ENCODE measurements around the gene MPP2.
A peak's percentile ranks its signal among the peaks of the same experiment; 100 is the strongest.
"Not testable (repeated sequence)": the region's sequence is repeated elsewhere in the genome, so short reads cannot be mapped to it uniquely, and the experiment has no call there.

The MPP2 gene

DNA sequence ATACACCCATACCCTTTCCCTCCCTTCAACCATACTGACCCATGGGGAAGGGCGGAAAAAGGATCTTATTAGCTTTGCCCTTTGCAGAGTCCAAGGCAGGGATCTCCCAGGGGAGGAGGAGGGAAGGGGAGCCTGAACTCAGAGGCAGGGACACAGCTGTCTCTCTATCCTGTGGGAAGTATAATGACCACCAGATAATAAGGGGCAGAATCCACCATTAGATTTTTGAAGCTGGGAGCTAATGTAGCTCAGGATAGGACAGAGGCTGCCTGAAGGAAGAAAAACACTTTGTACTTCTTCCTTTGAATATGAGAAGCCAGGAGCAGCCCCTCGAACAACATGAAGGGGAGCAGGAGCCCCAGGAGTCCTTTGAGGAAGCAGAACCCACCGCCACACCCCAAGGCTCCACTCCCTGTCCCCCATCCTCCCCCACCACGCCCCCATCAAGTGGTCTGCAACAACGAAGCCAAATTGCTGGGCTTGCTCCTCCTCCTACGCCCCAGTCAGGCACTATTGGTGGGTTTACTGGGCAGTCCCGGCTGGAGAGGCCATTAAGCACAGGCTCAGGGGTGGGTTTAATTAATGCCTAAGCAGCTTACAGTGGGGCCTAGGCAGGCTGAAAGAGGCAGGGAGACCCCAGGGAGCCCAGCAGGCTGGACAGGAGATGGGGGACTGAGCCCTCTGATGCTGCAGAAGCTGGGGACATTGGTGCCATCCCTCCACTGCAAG lies 5.3 kb downstream of the MPP2 start:
- no peak for DNase-seq (ENCODE audit: low read depth, low spot score)

- no peak for DNase-seq (ENCODE audit: low read depth, low spot score)
These were observed 6.2 kb downstream of the MPP2 start for GRCh38 chr17:43900858-43901754.

GRCh38 chr17:43900183-43900857 lies 7.0 kb downstream of the MPP2 start:
- DNase-seq (ENCODE audit: low read depth, low spot score), result peak; percentile 65

DNA sequence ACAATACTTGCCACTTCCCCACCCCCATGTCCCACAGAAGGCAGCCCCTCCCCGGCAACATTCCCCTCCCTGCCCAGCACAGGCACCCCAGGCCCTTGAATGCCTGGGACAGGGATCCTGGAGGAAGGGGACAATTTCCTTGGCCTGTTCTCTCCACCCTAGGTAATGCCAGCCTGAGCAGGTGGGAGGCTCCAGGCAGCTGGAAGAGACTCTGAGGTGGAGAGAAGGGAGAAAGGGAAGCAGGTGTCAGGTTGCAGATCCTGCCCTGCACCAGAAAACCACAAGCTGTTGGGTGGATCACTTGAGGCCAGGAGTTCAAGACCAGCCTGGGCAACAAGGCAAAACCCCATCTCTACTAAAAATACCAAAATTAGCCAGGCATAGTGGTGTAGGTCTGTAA lies 8.9 kb downstream of the MPP2 start:
- no peak for DNase-seq (ENCODE audit: low read depth, low spot score)

DNA sequence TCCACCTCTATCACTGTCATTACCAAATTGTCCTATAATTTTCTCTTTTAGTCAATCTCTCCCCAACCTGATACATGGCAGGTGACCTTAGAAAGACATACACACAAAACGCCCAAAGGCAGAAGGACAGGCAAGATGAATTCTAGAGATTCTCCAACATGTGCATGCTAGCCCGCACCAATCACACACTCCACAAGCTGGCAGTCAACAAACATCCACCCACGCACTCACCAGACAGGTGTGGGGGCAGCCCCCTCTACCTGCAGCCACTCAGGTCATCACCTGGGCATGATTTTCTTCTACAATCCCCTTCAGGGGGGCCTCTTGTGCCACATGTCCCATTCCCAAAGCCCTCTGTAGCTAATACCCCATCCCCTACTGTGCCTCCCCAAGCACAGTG lies 9.5 kb downstream of the MPP2 start:
- DNase-seq (ENCODE audit: low read depth, low spot score), result no peak

GRCh38 chr17:43894494-43894893 lies 12.8 kb downstream of the MPP2 start:
- not testable (repeated sequence) for DNase-seq (ENCODE audit: low read depth, low spot score)

GRCh38 chr17:43892647-43892952 lies 14.7 kb downstream of the MPP2 start:
- DNase-seq (ENCODE audit: low read depth, low spot score), result no peak

GRCh38 chr17:43891851-43892646 lies 15.3 kb downstream of the MPP2 start:
- DNase-seq (ENCODE audit: low read depth, low spot score), result no peak

GRCh38 chr17:43890240-43890639 lies 17.1 kb downstream of the MPP2 start:
- no peak for DNase-seq (ENCODE audit: low read depth, low spot score)

DNA sequence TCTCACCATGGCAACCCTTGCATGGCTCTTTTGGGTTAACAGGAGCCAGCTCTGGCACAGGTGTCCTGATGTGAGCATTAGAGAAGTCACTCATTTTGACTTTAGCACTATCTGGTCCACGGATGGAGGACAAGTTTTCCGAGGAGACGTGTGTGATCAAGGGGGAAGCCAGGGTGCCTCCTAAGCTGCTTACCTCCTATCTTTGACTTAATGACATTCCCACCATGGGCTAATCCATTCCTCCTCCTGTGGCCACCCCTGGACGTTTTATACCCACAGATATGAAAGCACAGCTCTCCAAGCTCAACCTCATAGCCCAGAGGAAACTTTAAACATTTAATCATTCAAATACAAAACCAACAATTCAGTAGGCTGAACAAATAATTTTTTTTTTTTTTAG lies 18.8 kb downstream of the MPP2 start:
- no peak for DNase-seq (ENCODE audit: low read depth, low spot score)

GRCh38 chr17:43882761-43883415 lies 24.4 kb downstream of the MPP2 start:
- no peak for DNase-seq (ENCODE audit: low read depth, low spot score)

DNA sequence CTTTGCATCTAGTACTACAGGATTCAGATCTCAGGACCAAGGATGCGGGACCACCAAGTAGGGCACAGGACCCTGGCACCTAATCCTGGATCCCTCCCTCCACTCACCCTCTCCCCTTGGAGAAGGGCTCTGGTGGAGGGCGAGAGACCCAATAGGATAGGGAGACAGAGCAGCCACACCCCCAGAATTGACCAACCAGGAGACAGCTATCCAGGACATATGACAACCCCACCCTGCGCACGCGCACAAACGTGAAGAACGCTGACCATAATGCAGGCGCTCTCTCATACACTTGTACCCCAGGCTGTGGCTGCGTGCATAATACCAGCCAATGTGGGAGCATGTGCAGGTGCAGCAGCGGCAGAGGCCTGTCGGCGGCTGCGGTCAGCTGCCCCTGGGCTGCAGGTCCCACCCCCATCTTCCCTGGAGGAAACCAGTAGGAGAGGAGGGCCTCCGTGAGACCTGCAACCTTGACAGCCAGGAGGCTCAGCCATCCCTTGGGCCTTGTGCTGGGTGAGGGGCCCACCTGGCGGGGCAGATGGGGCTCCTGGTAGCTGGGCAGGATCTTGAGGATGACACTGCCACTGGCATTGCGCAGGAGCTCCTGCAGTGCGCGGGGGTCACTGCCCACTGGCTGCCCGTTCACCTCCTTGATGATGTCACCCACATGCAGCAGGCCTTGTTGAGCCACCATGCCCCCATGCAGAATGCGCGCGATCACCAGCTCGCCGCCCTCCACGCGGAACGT lies 25.4 kb downstream of the MPP2 start:
- no peak for DNase-seq (ENCODE audit: low read depth, low spot score)

DNA sequence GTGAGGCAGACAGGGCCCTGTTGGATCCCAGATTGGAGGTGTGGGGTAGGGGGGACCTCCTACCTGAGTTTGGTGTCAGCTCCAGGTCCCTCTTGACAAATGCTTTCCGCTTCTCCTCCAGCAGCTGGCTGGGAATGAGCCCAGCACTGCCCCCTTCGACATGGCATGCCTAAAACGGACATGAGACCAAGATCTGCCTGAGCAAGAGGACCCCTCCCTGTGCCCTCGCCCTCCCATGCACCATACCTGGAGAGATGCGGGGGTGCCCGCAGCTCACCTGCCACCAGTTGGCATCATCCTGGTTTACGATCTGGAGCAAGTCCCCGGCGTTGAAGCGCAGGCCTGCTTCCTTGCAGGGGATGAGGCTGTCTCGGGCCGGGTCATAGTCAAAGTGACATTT lies 26.2 kb downstream of the MPP2 start:
- DNase-seq (ENCODE audit: low read depth, low spot score), result no peak

GRCh38 chr17:43880420-43880991 lies 26.8 kb downstream of the MPP2 start:
- DNase-seq (ENCODE audit: low read depth, low spot score), result peak; percentile 11

GRCh38 chr17:43879723-43880419 lies 27.5 kb downstream of the MPP2 start:
- DNase-seq (ENCODE audit: low read depth, low spot score), result no peak

DNA sequence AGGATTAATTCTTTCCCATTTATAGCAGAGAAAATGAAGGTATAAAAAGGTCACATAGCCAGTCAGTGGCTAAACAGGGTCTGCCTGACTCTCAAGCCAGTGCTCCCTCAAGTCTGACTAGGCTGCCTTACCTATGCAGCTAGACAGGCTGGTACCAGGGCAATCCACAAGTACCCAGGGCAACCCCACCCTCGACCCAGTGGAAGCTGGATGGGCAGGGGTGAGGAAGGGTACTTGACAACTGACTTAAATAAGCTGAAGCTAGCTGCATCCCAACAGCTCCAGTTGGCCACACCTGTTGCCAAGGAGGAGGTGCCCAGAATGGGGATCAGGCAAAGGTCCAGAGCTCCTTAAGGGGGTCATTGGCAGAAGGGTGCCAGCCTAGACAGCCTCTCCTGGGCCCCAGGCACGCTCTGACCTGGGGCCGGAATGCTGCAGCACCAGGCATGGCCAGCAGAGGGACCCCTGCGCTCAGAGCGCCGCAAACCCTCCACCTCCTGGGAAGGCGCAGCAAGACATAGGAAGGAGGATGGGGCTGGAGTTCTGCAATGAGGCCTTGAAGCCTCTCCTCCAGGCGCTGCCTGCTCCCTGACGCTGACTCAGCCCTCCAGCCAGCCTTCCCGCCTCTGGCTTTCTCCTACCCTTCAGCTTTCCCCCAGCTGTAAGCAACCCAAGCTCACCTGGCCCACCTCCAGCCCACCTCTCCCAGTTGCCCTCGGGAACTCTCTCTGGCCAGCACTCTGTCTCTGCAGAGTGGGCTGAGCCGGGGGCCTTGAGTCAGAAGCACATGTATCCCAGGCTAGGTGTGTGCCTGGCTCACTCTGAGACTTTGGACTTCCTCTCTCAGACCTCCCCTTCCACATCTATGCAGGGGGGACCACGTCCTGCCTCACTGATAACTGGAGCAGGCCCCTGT lies 28.8 kb downstream of the MPP2 start:
- DNase-seq (ENCODE audit: low read depth, low spot score), result peak; percentile 19

DNA sequence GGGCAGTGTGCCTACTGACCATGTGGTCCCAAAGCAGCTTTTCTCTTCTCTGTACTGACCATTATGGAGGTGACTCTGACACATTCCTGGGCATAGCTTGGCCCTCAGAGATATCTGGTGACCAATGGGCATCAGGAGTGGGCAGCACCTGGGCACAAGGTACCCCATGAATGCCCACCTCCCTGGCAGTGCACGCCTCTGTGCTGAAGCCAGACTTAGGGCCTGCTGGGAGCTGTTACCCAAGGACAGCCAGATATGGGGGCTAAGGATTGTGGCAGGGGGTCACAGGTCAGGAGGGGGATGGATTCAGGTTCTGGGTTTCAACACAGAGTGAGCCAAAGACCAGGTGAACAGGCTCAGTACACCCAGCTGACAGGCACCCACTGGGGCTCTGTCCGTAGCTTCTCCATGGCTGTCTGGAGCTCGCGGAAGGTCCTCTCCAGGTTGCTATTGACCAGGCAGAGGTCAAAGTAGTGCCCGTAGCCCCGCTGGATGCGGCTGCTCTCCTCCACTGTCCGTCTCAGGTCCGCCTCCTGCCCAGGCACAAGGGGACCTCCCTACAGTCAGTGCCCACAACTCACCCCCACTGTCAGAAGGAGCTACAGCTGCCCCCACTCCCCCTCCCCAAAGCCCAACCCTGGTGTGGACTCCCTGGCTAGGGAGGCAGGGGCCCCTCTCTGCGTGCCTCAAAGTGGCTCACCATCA lies 29.7 kb downstream of the MPP2 start:
- DNase-seq (ENCODE audit: low read depth, low spot score), result no peak

DNA sequence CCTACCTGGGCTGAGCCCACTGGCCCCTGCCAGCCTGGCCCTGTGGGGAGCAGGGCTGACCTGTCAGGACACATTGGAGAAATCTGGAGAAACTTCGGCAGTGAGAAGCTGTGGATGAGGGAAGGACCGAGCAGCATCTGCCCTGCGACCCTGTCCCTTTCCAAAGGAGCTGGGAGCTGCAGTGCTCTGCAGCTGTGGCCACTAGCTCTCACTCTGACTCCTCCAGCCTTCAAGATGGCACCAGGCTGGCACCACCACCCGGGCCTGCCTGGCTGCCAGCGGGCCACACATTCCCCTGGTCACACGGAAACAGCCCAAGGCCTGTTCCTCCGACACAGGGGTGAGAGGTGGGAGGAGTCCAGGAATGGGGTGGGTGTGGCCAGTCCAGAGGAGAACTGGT lies 30.3 kb downstream of the MPP2 start:
- no peak for DNase-seq (ENCODE audit: low read depth, low spot score)
